GM19023 (cell line): ENCODE data around the gene KLK8.
"Not testable (repeated sequence)": the region's sequence is repeated elsewhere in the genome, so short reads cannot be mapped to it uniquely, and the experiment has no call there.

ENCODE experiments used
- ATAC-seq: cut with Tn5 transposase; IDR thresholded peaks from one replicate; pipeline ENCODE4 v1.9.1; 2021; ENCODE audit warnings: mild to moderate bottlenecking, moderate library complexity; ENCODE audit not compliant: unreplicated experiment

KLK8 gene

GRCh38 chr19:50984416-50984815 is 17.0 kb downstream of the KLK8 start:
- ATAC-seq, result not testable (repeated sequence)

- no peak for ATAC-seq
Observed at GRCh38 chr19:50983625-50984292, 17.6 kb downstream of the KLK8 start, which contains the start of gene KLK7. KLK7 (minus strand) TSS chr19:50983917; CDS start chr19:50982399, 1,518 bp downstream.

GRCh38 chr19:50982186-50982585 is 19.2 kb downstream of the KLK8 start:
- no peak for ATAC-seq

GRCh38 chr19:50981587-50982146 is 19.7 kb downstream of the KLK8 start:
- ATAC-seq, result no peak

- ATAC-seq, result no peak
Observed at GRCh38 chr19:50980208-50980607, 21.2 kb downstream of the KLK8 start.

- no peak for ATAC-seq
Observed at GRCh38 chr19:50979758-50980157, 21.6 kb downstream of the KLK8 start.

GRCh38 chr19:50978772-50979390 is 22.5 kb downstream of the KLK8 start:
- no peak for ATAC-seq

- no peak for ATAC-seq
Observed at GRCh38 chr19:50977626-50978025, 23.8 kb downstream of the KLK8 start.

- ATAC-seq, result no peak
Observed at GRCh38 chr19:50975766-50976165, 25.6 kb downstream of the KLK8 start.

- ATAC-seq, result no peak
Observed at GRCh38 chr19:50974702-50975556, 26.5 kb downstream of the KLK8 start.

GRCh38 chr19:50972795-50973376 is 28.5 kb downstream of the KLK8 start:
- ATAC-seq, result no peak

- not testable (repeated sequence) for ATAC-seq
Observed at GRCh38 chr19:50969810-50970209, 31.6 kb downstream of the KLK8 start.

GRCh38 chr19:50969413-50969760 is 32.0 kb downstream of the KLK8 start, which contains the start of gene KLK6:
KLK6 (minus strand) TSS chr19:50969591; CDS start chr19:50968104, 1,487 bp downstream.
- no peak for ATAC-seq

GRCh38 chr19:50968716-50969412 is 32.5 kb downstream of the KLK8 start:
- no peak for ATAC-seq

GRCh38 chr19:50967929-50968715 is 33.3 kb downstream of the KLK8 start:
- ATAC-seq, result no peak

GRCh38 chr19:50964266-50964665 is 37.1 kb downstream of the KLK8 start:
- no peak for ATAC-seq

- ATAC-seq, result no peak
Observed at GRCh38 chr19:50963381-50963780, 38.0 kb downstream of the KLK8 start.

GRCh38 chr19:50962245-50962644 is 39.2 kb downstream of the KLK8 start:
- no peak for ATAC-seq

- no peak for ATAC-seq
Observed at GRCh38 chr19:50959731-50960500, 41.5 kb downstream of the KLK8 start.
